BE2C (cell line): Measurements from ENCODE around the gene PHLPP1.

Experiments
- DNase-seq: peaks from one replicate; pipeline ENCODE4 v3.0.0-alpha.2; 2020
- H3K27me3 ChIP-seq: fragments of 250-450 bp; sonication (Bioruptor Pico); 2 replicates; pipeline ENCODE4 v1.5.1; 2020; ENCODE audit warnings: mild to moderate bottlenecking
- H3K36me3 ChIP-seq: fragments of 250-450 bp; sonication (Bioruptor Pico); 2 replicates; pipeline ENCODE4 v1.5.1; 2020; ENCODE audit warnings: mild to moderate bottlenecking
- H3K4me1 ChIP-seq: fragments of 250-450 bp; sonication (Bioruptor Pico); 2 replicates; pipeline ENCODE4 v1.5.1; 2020
- H3K4me3 ChIP-seq: 2 replicates; pipeline ENCODE4 v1.5.1; 2011; ENCODE audit warnings: low read depth, low read length
- H3K9me3 ChIP-seq: fragments of 250-450 bp; sonication (Bioruptor Pico); 2 replicates; pipeline ENCODE4 v1.5.1; 2020
- TF ChIP-seq, protein P1 (sequence below): IDR thresholded peaks from 2 replicates; pipeline ENCODE4 v1.5.1; 2012; ENCODE audit warnings: mild to moderate bottlenecking, low read depth, low read length

Gene PHLPP1

DNA sequence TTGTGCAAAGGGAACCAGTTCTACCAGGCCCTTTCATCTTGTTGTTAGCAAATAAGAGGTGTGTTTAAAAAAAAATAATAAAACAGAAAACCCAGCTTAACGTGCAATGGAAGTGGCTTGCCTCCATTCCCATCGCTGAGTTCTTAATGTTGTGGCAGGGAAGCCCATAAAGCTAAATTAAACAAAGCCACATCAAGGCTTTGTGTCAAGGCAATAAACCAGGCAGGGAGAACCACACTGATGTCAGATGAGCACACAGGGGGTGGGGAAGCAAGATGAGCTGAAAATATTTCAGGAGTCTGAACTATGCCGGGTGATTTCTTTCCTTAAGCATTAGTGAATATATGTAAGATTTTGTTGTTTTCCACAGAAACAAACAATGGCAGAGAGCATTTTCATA lies 73.5 kb downstream of the PHLPP1 start:
- Histone ChIP-seq H3K4me3 (no peak overlapping the region), H3K9me3 (no peaks in the 10 kb centered on the region), H3K4me1 (no peaks in the 10 kb centered on the region), H3K27me3 (peaks cover 4% of the 10 kb centered on the region; the same call in 1 of the 2 replicates), H3K36me3 (no peaks in the 10 kb centered on the region)
- DNase-seq = no peak
- TF ChIP-seq, protein P1, sequence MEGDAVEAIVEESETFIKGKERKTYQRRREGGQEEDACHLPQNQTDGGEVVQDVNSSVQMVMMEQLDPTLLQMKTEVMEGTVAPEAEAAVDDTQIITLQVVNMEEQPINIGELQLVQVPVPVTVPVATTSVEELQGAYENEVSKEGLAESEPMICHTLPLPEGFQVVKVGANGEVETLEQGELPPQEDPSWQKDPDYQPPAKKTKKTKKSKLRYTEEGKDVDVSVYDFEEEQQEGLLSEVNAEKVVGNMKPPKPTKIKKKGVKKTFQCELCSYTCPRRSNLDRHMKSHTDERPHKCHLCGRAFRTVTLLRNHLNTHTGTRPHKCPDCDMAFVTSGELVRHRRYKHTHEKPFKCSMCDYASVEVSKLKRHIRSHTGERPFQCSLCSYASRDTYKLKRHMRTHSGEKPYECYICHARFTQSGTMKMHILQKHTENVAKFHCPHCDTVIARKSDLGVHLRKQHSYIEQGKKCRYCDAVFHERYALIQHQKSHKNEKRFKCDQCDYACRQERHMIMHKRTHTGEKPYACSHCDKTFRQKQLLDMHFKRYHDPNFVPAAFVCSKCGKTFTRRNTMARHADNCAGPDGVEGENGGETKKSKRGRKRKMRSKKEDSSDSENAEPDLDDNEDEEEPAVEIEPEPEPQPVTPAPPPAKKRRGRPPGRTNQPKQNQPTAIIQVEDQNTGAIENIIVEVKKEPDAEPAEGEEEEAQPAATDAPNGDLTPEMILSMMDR = no peak

DNA sequence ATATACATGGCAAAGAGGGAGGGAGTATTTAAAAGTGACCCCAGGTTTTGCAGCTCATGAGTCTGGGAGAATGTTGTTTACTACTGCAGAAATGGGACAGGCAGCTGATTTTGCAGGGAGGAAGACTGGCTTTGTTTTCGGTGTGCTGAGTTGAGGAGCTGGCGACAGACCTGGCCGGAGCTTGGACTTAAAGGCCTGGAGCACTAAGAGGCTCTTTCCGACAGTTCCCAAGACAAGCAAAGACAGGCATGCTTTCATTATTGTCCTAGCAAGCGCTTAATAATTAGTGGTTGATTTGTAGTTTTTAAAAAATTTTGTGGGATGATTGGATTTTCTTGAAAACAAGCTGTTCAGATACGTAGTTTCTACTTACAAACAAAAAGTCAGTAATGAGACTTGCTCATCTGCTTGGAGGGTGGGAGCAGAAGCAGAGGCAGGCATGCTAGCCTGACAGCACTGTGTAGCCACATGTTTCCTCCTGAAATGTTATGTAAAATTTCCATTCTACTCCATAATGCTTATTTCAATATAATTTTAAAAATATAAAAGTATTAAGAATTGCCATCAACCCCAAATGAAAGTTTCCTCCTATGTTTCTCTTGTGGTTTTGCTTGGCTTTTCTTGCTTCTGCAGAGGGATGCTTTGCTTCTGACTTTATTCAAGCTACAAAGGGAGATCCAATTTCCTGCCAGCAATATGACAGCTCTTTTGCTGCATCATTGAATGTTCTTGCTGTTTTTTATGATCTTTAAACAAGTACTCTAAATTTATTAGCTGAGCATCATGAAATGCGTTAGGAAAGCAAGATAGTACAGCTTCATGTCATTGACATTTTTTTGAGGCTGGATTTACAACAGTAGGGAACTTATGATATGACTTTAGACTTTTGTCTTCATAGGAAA lies 75.8 kb downstream of the PHLPP1 start:
- Histone ChIP-seq H3K9me3 (no peaks in the 10 kb centered on the region), H3K27me3 (no peaks in the 10 kb centered on the region), H3K4me3 (no peak overlapping the region), H3K36me3 (no peaks in the 10 kb centered on the region), H3K4me1 (no peaks in the 10 kb centered on the region)
- DNase-seq = no peak
- TF ChIP-seq, protein P1 = no peak

DNA sequence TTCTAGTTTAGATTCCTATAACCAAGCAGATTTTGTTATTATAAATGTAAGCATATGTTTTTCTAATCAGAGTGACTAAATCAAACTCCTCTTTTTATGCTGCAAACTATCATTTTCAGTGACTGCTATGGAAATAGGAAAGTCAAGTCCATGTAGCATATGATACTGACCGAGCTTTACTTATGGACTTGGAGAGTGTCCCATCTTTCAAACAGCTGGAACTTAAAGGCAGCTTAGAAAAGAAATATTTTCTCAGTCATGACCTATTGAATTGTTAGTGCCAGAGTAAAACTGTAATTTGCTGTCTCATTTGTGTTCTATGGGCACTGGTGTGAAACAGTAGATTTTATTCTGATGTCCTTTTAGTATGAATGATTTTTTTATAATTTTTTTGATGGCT lies 76.7 kb downstream of the PHLPP1 start:
- Histone ChIP-seq H3K9me3 (no peaks in the 10 kb centered on the region), H3K4me1 (no peaks in the 10 kb centered on the region), H3K4me3 (no peak overlapping the region), H3K36me3 (no peaks in the 10 kb centered on the region), H3K27me3 (no peaks in the 10 kb centered on the region)
- no peak for DNase-seq
- TF ChIP-seq, protein P1 = no peak

DNA sequence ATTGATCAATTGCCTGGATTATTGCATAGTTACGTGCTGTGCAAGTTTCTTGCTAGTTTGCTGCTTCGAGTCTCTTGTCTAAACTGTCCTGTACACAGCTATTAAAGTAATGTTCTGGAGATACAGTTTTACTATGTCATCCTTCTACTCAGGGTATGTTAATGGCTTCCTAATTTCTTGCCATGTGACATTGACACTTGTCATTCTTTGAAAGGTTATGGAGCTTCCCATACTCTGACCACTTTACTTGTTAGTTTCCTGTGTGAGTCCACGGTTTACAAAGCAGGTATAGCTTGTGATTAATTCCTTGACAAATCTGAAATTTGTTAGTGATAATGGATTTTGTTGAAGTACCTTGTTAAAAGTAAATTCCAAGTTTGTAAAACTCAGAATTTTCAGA lies 80.5 kb downstream of the PHLPP1 start:
- Histone ChIP-seq H3K9me3 (no peaks in the 10 kb centered on the region), H3K4me3 (no peak overlapping the region), H3K36me3 (no peaks in the 10 kb centered on the region), H3K27me3 (no peaks in the 10 kb centered on the region), H3K4me1 (no peaks in the 10 kb centered on the region)
- no peak for DNase-seq
- TF ChIP-seq, protein P1 = no peak

DNA sequence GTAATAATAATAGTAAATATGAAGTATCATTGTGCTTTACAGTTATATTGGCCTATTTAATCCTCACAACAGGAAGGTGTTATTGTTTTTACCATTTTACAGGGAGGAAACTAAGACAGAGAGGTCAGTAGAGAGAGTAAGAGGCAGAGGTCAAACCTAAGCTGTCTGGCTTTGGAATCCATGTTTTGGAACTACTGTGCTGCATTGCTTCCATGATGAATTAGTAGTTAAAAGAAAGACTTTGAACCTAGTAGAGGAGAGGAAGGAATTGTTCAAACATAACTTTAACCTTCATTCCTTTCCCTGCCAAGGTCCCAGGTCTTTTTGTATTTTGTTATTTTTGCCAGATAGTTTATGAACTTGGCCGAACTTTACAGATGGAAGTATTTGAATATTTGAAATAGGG lies 80.9 kb downstream of the PHLPP1 start:
- no peak overlapping the region for H3K4me3 ChIP-seq
- no peaks in the 10 kb centered on the region for H3K27me3 ChIP-seq
- H3K4me1 ChIP-seq = no peaks in the 10 kb centered on the region
- no peak for DNase-seq
- H3K36me3 ChIP-seq = no peaks in the 10 kb centered on the region
- H3K9me3 ChIP-seq = no peaks in the 10 kb centered on the region
- TF ChIP-seq, protein P1 = no peak

DNA sequence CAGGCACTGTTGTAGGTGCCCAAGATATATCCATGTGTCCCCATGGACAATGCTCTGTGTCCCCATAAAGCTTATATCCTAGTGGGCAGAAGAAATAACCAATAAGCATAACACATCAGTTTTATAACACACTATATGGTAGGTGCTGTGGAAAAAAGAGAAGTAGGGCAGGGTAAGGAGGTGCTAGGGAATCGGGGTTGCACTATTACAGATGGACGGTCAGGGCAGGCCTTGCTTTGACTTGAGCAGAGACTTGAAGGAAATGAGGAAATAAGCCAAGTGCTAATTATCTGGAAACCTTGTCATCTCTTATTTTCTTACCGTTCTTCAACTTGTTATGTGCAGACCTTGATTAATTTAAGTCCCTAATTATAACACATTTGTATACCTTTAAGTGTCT lies 82.0 kb downstream of the PHLPP1 start:
- no peaks in the 10 kb centered on the region for H3K9me3 ChIP-seq
- TF ChIP-seq, protein P1 = no peak
- H3K4me3 ChIP-seq = no peak overlapping the region
- DNase-seq = no peak
- no peaks in the 10 kb centered on the region for H3K27me3 ChIP-seq
- H3K4me1 ChIP-seq = no peaks in the 10 kb centered on the region
- no peaks in the 10 kb centered on the region for H3K36me3 ChIP-seq
